ENCODE results near the gene PDE4D. TPM values are rescaled to one million over a fixed set of nuclear protein-coding genes. Genes with fewer than 3 reads are reported as not detected.

The PDE4D gene
- total and polyA plus RNA-seq, 2 donors (not counting 3 experiments of a cell fraction or from before 2014, with no cell fraction given), result 34.5 to 51.2 TPM

GRCh38 chr5:59838067-59838466 lies 55.5 kb downstream of the PDE4D start:
- Histone ChIP-seq H3K9ac (replicated peaks; ENCODE audit: extremely low read depth, insufficient read depth, low read length) (no peak overlapping the region), H3K79me2 (ENCODE audit: control insufficient read depth, insufficient read depth, low read length) (no peaks in the 10 kb centered on the region), H3K9me1 (replicated peaks; ENCODE audit: control insufficient read depth, extremely low read depth, insufficient read depth, low read length) (no peaks in the 10 kb centered on the region), H3K27ac (ENCODE audit: insufficient read depth, low read depth, low read length) (no peak overlapping the region), H2AFZ (ENCODE audit: low read depth, low read length) (no peak overlapping the region), H3K9me3 (replicated peaks; ENCODE audit: control insufficient read depth, insufficient read depth, low read length) (no peaks in the 10 kb centered on the region), H3K4me1 (ENCODE audit: control insufficient read depth, extremely low read depth, insufficient read depth, low read length) (peaks cover 4% of the 10 kb centered on the region), H3K36me3 (ENCODE audit: control insufficient read depth in 2 of 2, extremely low read depth in 1 of 2, insufficient read depth in 2 of 2, low read length in 2 of 2) (no peaks in the 10 kb centered on the region), H3K4me3 (replicated peaks in 1 of 3; ENCODE audit: insufficient read depth in 1 of 3, low read depth in 1 of 3, low read length in 3 of 3) (no peak overlapping the region), H3K4me2 (ENCODE audit: insufficient read depth, low read length) (no peak overlapping the region), H3K27me3 (ENCODE audit: control insufficient read depth in 2 of 2, insufficient read depth in 2 of 2, low read length in 2 of 2) (peaks cover 2 to 5% of the 10 kb centered on the region in 2 experiments), H4K20me1 (replicated peaks; ENCODE audit: control insufficient read depth, extremely low read depth, insufficient read depth, low read length) (no peaks in the 10 kb centered on the region)
- FAIRE-seq (no peak), DNase-seq (ENCODE audit: low read depth, low spot score) (no peak)
- intact Hi-C loops (cut with micrococcal nuclease), result no loop called here
- POLR2A ChIA-PET, result no interaction called here
- CTCF ChIA-PET, result no interaction called here
- BruUV-seq (replicated peaks), result no TSS peak
- dilution Hi-C loops (cut with MboI; ENCODE audit: extremely low pct_ligation_motif_present, low sequenced_read_pairs), result no loop called here
- no peak for TF ChIP-seq GATA2 (IDR thresholded peaks at IDR 0.05; ENCODE audit: insufficient read depth, insufficient read length, low read depth, low read length)
- no peak for TF ChIP-seq MAX (IDR thresholded peaks at IDR 0.05; ENCODE audit: insufficient read depth, insufficient read length)
- TF ChIP-seq FOS (IDR thresholded peaks at IDR 0.05; ENCODE audit: borderline replicate concordance, insufficient read depth, low read length), result no peak
- no peak for TF ChIP-seq JUN (IDR thresholded peaks at IDR 0.05; ENCODE audit: borderline replicate concordance, insufficient read depth, insufficient read length, low read depth)
- TF ChIP-seq POLR2AphosphoS5 (IDR thresholded peaks at IDR 0.05; ENCODE audit: insufficient read depth, low read depth, low read length), result no peak
- TF ChIP-seq MYC (IDR thresholded peaks at IDR 0.05; ENCODE audit: low read depth, low read length), result no peak
- no peak for TF ChIP-seq POLR2A (IDR thresholded peaks at IDR 0.05; ENCODE audit: low read depth, low read length)
- no peak for TF ChIP-seq EZH2 (IDR thresholded peaks at IDR 0.05; ENCODE audit: borderline replicate concordance, low read depth, low read length, severe bottlenecking)
- TF ChIP-seq, protein P1, sequence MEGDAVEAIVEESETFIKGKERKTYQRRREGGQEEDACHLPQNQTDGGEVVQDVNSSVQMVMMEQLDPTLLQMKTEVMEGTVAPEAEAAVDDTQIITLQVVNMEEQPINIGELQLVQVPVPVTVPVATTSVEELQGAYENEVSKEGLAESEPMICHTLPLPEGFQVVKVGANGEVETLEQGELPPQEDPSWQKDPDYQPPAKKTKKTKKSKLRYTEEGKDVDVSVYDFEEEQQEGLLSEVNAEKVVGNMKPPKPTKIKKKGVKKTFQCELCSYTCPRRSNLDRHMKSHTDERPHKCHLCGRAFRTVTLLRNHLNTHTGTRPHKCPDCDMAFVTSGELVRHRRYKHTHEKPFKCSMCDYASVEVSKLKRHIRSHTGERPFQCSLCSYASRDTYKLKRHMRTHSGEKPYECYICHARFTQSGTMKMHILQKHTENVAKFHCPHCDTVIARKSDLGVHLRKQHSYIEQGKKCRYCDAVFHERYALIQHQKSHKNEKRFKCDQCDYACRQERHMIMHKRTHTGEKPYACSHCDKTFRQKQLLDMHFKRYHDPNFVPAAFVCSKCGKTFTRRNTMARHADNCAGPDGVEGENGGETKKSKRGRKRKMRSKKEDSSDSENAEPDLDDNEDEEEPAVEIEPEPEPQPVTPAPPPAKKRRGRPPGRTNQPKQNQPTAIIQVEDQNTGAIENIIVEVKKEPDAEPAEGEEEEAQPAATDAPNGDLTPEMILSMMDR (IDR thresholded peaks at IDR 0.05; ENCODE audit: extremely low read depth in 1 of 2, insufficient read depth in 1 of 2, low read depth in 1 of 2, low read length in 2 of 2), result no peak

All from endothelial cell of umbilical vein (primary cell).